ENCODE results near the gene PYCARD.
"Not testable (repeated sequence)": the region's sequence is repeated elsewhere in the genome, so short reads cannot be mapped to it uniquely, and the experiment has no call there.

- TF ChIP-seq, protein P1, sequence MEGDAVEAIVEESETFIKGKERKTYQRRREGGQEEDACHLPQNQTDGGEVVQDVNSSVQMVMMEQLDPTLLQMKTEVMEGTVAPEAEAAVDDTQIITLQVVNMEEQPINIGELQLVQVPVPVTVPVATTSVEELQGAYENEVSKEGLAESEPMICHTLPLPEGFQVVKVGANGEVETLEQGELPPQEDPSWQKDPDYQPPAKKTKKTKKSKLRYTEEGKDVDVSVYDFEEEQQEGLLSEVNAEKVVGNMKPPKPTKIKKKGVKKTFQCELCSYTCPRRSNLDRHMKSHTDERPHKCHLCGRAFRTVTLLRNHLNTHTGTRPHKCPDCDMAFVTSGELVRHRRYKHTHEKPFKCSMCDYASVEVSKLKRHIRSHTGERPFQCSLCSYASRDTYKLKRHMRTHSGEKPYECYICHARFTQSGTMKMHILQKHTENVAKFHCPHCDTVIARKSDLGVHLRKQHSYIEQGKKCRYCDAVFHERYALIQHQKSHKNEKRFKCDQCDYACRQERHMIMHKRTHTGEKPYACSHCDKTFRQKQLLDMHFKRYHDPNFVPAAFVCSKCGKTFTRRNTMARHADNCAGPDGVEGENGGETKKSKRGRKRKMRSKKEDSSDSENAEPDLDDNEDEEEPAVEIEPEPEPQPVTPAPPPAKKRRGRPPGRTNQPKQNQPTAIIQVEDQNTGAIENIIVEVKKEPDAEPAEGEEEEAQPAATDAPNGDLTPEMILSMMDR (IDR thresholded peaks at IDR 0.05) = not testable (repeated sequence)
- TF ChIP-seq POLR2A (IDR thresholded peaks at IDR 0.05) = not testable (repeated sequence)
Observed at GRCh38 chr16:31195861-31196260, 6.7 kb downstream of the PYCARD start.

All from transverse colon (tissue), 3 donors.